ENCODE results near the gene TSEN15. TPM values are rescaled to one million over a fixed set of nuclear protein-coding genes. Genes with fewer than 3 reads are reported as not detected.

Gene TSEN15
- total and polyA plus RNA-seq, 2 of the 8 experiments (the other 6 are each of a cell fraction or from before 2014, with no cell fraction given), result 23.4 to 31.4 TPM

DNA sequence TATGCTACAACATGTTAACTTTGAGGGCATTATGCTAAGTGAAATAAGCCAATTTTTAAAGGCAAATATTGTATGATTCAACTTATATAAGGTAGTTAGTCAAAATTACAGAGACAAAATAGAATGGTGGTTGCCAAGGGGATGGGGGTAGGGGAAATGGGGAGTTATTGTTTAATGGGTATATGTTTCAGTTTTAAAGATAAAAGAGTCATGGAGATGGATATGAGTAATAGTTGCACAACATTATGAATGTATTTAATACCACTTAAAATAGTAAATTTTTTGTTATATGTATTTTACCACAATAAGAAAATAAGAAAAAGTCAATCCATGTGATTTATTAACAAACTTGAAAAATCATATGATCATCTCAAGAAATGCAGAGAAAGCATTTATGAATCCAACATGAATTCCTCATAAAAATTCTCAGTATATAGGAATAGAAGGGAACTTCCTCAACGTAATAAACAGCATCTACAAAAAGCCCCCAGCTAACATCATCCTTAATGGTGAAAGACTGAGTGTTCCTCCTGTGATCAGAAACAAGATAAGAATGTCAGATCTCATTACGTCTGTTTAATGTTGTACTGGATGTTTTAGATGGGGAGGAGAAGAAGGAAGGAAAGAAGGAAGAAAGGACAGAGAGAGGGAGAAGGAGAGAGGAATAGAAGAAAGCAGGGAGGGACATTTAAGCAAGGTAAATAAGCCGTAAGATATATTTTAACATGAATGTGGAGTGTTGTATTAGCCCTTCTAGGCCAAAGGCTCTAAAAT is 6.7 kb upstream of the TSEN15 start:
- FAIRE-seq, result no peak
- CTCF ChIA-PET (ENCODE audit: partially characterized antibody), result no interaction called here
- no peak overlapping the region for H3K4me3 ChIP-seq (ENCODE audit: extremely low read depth in 1 of 4, insufficient read depth in 2 of 4, low read depth in 3 of 4, low read length in 4 of 4)
- TF ChIP-seq BACH1 (IDR thresholded peaks at IDR 0.05; ENCODE audit: low read length), result no peak
- TF ChIP-seq SAP30 (IDR thresholded peaks at IDR 0.05; ENCODE audit: insufficient read depth, insufficient replicate concordance, low read length), result no peak
- no peak for TF ChIP-seq EP300 (IDR thresholded peaks at IDR 0.05; ENCODE audit: borderline replicate concordance in 1 of 2, low read depth in 2 of 2, low read length in 2 of 2)
- TF ChIP-seq, protein P1, sequence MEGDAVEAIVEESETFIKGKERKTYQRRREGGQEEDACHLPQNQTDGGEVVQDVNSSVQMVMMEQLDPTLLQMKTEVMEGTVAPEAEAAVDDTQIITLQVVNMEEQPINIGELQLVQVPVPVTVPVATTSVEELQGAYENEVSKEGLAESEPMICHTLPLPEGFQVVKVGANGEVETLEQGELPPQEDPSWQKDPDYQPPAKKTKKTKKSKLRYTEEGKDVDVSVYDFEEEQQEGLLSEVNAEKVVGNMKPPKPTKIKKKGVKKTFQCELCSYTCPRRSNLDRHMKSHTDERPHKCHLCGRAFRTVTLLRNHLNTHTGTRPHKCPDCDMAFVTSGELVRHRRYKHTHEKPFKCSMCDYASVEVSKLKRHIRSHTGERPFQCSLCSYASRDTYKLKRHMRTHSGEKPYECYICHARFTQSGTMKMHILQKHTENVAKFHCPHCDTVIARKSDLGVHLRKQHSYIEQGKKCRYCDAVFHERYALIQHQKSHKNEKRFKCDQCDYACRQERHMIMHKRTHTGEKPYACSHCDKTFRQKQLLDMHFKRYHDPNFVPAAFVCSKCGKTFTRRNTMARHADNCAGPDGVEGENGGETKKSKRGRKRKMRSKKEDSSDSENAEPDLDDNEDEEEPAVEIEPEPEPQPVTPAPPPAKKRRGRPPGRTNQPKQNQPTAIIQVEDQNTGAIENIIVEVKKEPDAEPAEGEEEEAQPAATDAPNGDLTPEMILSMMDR (IDR thresholded peaks at IDR 0.05; ENCODE audit: control extremely low read depth in 1 of 3, insufficient read depth in 1 of 3, low read depth in 1 of 3, low read length in 3 of 3), result no peak
- TF ChIP-seq POLR2A (IDR thresholded peaks at IDR 0.05; ENCODE audit: control extremely low read depth in 1 of 2, low read depth in 2 of 2, low read length in 2 of 2), result no peak
- no peak for TF ChIP-seq SP1 (IDR thresholded peaks at IDR 0.05; ENCODE audit: low read depth, low read length)
- TF ChIP-seq ZNF274 (IDR thresholded peaks at IDR 0.05; ENCODE audit: borderline replicate concordance, extremely low read depth, low read length), result no peak
- no peak for TF ChIP-seq MAFK (IDR thresholded peaks at IDR 0.05; ENCODE audit: low read depth, low read length)
- TF ChIP-seq CTBP2 (IDR thresholded peaks at IDR 0.05; ENCODE audit: borderline replicate concordance, insufficient read depth, insufficient read length, low read length), result no peak
- TF ChIP-seq GTF2F1 (IDR thresholded peaks at IDR 0.05; ENCODE audit: borderline replicate concordance, low read depth, low read length), result no peak

More for the DNA sequence above, 6.7 kb upstream of the TSEN15 start:
- POLR2A ChIA-PET (ENCODE audit: partially characterized antibody), result no interaction called here
- Histone ChIP-seq H2BK20ac (ENCODE audit: low read length) (no peak overlapping the region), H3K9me3 (ENCODE audit: insufficient read depth in 2 of 2, low read depth in 1 of 2, low read length in 1 of 2) (no peaks in the 10 kb centered on the region), H2AK5ac (ENCODE audit: low read depth, low read length) (no peak overlapping the region), H3K23me2 (ENCODE audit: low read depth, low read length) (no peaks in the 10 kb centered on the region; the same call in 1 of the 2 replicates), H2AFZ (ENCODE audit: low read length) (0 out of 2 replicates have a peak overlapping the region, but pooled peaks have one; percentile 42), H2BK12ac (ENCODE audit: low read depth, low read length) (no peak overlapping the region), H3K79me1 (ENCODE audit: low read depth, low read length) (no peaks in the 10 kb centered on the region), H3K23ac (ENCODE audit: insufficient read length) (no peak overlapping the region), H2BK5ac (ENCODE audit: low read depth, low read length) (no peak overlapping the region), H2BK15ac (ENCODE audit: low read length) (no peak overlapping the region), H3K14ac (ENCODE audit: insufficient read length) (no peak overlapping the region), H3K4me1 (replicated peaks in 1 of 4; ENCODE audit: control insufficient read depth in 3 of 4, insufficient read depth in 4 of 4, low read length in 3 of 4) (peaks cover 0 to 4% (median 1%) of the 10 kb centered on the region in 4 experiments; a peak in 2 of 7 replicates), H3K79me2 (ENCODE audit: control insufficient read depth in 1 of 2, insufficient read depth in 2 of 2, low read length in 2 of 2) (no peaks in the 10 kb centered on the region), H3K9ac (replicated peaks in 1 of 4; ENCODE audit: extremely low read depth in 1 of 4, low read depth in 3 of 4, low read length in 3 of 4) (no peak overlapping the region), H4K8ac (ENCODE audit: extremely low read depth, insufficient read depth, low read length) (no peak overlapping the region), H3K56ac (replicated peaks; ENCODE audit: insufficient read length, low read depth, low read length) (no peak overlapping the region), H3K36me3 (ENCODE audit: control insufficient read depth in 2 of 4, insufficient read depth in 4 of 4, low read length in 3 of 4) (no peaks in the 10 kb centered on the region), H4K5ac (ENCODE audit: insufficient read length, low read depth, low read length) (no peak overlapping the region), H3K27ac (ENCODE audit: low read depth, low read length) (no peak overlapping the region), H3K4ac (replicated peaks; ENCODE audit: insufficient read length, low read depth, low read length) (no peak overlapping the region), H2BK120ac (replicated peaks; ENCODE audit: low read depth, low read length) (no peak overlapping the region), H4K20me1 (replicated peaks in 1 of 2; ENCODE audit: control insufficient read depth in 1 of 2, insufficient read depth in 2 of 2, low read length in 2 of 2) (no peaks in the 10 kb centered on the region), H3K27me3 (replicated peaks in 1 of 4; ENCODE audit: control insufficient read depth in 3 of 4, extremely low read depth in 1 of 4, insufficient read depth in 3 of 4, low read length in 3 of 4) (no peaks in the 10 kb centered on the region), H3K4me2 (ENCODE audit: insufficient read depth in 1 of 2, low read depth in 2 of 2, low read length in 2 of 2) (no peak overlapping the region), H3K18ac (ENCODE audit: extremely low read depth, low read length) (no peak overlapping the region), H4K91ac (replicated peaks; ENCODE audit: insufficient read length, low read length) (no peak overlapping the region)
- DNase-seq (ENCODE audit: low read depth in 1 of 2, low spot score in 2 of 2), result no peak
- 73% methylated on average over 3 of the region's 3 CpGs; no CpG with 5 or more reads in 1 of the 2 experiments for WGBS, 2 experiments (ENCODE audit: extremely low coverage in 1 of 2, insufficient coverage in 1 of 2, insufficient read length in 1 of 2, insufficient replicate concordance in 2 of 2, low coverage in 1 of 2, low lambda C conversion rate in 2 of 2, missing lambda C conversion rate in 1 of 2)

All from H1 (cell line).